Measurements from ENCODE around the gene FBXO2.

Gene FBXO2

DNA sequence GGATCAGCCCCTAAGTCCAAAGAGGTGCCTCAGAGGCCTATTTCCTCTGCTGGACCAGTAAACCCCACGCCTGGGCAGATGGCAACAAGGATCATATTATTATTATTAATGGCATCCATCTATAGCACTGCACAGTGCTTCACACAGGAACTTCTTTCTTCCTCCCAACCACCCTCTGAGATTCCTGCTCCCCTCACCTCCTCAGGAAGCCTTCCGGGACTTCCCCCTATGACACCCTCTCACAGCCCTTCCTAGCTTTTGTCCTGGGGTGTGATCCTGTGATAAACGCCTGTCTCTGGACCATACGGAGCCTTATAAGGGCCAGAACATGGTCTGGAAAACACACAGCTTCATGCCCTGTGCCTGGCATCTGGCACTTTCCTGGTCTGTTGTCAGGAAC is 3.2 kb downstream of the FBXO2 start:
- no peak for DNase-seq

DNA sequence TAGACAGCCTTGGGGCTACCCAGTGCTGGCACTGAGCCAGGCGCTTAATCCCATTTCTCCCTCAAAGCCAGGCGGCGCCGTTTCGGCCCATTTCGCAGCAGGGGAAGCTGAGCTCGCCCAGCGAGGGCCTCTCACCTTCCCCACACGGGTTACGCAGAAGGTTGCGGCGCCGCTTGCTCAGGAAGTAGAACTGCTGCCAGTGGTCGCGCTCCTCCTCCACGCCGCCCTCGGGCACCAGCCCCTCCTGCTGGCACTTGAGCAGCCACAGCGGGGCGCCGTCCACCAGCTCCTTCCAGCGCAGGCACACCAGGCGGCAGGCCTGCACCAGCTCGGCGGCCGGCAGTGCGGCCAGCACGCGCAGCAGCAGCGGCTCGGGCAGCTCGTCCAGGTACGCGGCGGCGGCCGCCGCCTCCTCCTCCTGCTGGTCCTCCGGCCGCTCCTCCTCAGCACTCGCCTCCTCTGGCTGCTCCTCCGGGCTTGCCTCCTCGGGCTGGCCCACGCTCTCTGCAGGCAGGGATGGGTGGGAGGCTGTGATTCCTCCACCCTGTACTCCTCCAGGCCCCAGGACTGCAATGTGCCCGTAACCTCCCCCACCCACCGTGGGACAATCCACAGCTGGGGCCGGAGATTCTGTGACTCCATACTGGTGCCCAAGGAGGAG is 3.8 kb downstream of the FBXO2 start:
- DNase-seq, result peak; percentile 59

DNA sequence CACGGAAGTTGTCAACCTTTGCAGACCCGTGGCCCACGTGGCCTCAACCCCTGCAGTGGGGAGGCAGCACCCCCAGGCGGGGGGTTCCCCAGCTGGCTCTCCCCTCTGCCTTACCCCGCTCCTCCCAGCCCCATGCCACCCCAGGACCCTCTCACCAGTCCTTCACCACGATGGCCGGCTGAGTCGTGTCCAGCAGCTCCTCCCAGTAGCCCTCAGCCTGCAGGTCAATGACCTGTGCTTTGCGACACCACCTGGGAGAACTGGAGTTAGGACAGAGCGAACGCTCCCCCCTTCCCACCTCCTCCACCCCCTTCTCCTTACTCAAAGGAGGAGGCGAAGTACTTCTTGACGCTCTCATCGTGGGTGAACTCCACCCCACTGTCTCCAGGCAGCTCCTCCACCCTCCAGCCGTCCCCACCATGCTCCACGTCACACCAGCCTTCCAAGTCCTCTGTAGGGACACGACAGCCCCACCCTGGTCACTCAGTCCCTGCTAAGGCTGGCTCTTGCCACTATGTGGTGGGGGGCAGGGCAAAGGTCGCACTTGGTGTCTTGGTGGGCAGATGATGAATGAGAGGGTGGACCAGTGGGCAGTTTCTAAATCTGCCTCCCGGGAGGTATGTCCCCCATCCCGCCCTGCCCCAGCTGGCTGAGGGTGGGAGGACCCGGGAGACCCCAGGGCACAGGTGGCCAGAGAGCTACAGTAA is 4.5 kb downstream of the FBXO2 start:
- no peak for DNase-seq

DNA sequence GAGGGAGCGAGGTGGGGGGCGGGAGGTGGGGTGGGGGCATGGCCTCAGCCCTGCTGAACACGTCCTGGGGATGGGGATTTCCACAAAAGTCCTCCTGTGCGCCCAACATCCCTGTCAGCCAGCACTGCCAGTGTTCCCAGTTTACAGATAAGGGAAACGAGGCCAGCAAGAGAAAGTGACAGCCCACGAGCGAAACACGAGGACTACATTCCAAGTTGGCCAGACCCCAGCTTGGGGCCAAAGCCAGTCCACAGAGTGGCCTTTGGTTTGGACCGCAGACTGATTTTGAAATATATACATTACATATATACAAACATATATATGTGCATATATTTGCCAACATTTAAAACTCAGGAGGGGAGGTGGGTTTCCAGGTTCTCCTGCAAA is 5.0 kb downstream of the FBXO2 start:
- DNase-seq, result no peak

DNA sequence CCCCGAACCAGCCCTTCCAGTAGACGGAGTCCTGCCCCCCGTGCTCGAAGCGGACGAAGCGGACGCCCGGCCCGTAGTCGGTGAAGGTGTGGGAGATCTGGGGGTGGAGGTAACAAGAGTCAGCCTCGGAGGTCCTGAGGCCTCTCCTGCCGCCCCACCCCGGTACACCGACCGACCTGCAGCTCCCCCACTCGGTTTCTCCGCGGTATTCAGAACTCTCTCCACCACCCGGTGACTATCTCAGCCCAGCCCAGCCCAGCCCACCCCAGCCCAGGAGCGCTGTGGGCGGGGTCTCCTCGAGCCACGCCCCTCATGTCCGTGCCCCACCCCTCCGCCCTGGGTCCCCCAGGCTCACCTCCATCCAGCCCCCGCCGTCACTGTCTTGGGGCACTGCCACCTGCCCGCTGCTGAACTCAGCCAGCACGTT is 5.5 kb downstream of the FBXO2 start:
- DNase-seq, result no peak

DNA sequence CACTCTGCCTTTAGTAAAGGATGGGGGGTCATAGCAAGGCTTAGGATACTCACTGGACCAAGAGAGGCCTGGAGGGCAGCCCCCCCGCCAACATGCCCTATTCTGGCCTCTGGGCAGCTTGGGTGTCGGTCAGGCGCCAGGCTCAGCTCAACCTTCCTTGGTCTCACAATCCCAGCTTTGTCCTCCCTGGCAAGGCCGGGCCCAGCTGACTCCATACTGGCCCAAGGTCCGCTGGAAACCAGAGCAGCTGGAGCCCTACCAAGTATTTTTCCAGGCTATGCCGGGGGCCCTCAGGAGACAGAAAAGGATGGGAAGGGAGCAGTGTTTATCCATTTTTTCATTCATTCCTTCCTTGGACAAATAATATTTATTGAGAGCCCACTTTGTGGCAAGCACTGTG is 6.2 kb downstream of the FBXO2 start:
- DNase-seq, result no peak

DNA sequence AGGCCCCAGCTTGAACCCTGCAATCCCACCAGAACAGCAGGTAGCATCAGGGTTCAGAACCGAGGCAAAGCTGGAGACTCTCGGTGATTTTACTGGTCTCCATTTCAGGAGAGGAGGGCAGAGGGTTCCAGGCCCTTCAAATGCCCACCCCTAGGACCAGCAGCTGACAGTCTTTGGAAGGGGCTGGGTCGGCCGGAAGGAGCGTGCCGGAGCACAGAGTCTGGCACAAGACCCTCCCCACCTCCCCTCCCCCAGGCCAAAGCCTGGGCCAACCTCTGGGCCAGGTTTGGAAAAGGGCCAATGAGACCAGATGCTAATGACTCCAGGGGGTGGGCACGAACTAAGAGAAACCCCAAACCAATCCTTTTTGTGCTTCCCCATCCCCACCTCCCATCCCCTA is 6.9 kb downstream of the FBXO2 start:
- DNase-seq, result no peak

DNA sequence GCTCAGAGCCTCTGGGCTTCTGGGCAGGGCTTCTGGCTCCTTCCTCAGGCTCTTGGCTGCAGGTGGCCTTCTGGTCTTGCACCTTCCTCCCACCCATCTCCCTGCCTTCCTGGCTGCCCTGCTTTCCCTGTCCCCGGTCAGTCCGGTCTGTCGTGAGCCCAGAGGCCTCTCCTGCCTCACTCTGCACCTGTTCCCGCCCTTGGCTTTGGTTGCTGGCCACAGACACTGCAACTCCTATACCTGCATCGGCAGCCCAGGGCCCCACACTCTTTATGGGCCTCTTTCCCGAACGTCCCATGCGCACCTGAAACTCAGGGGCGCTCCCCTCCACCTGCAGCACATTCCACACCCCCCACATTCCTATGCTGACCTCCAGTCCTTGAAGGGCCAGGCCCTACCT is 7.9 kb downstream of the FBXO2 start:
- no peak for DNase-seq

DNA sequence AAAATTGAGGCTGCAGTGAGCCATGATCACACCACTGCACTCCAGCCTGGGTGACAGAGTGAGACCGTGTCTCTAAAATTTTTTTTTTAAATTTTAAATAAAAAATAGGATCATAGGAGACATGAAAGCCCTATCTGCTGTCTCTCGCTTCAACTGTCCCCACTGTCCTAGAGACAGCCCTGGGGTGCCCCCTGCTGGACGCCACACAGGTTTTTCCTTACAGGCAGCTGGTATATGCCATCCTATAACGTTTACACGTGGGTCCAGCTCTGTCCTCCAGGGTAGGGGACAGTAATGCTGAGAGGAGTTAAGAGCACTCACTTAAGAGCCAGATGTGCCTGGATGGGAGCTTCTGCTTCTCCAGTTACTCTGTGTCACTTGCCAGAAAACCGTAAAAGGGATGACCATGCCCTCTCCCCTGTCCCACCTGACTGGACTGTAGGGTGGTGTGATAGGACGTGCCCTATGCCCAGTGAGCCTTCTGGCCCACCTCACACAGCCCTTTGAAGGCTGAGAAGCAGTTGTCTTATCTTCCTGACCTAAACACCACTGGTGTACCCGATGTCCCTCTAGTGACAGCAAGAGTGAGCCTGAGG is 8.5 kb downstream of the FBXO2 start:
- peak; percentile 66 for DNase-seq

DNA sequence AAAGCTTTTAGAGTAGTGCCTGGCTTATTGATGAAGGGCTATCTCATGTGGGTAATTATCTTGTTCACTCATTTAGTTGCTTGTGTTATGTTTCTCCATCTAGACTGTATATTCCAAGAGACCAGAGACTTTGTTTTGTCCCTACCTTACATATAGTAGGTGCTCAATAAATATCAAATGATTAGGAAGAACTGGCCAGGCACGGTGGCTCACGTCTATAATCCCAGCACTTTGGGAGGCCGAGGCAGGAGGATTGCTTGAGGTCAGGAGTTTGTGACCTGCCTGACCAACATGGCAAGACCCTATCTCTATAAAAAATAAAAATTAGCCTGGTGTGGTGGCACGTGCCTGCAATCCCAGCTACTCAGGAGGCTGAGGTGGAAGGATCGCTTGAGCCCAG is 9.0 kb downstream of the FBXO2 start:
- no peak for DNase-seq

DNA sequence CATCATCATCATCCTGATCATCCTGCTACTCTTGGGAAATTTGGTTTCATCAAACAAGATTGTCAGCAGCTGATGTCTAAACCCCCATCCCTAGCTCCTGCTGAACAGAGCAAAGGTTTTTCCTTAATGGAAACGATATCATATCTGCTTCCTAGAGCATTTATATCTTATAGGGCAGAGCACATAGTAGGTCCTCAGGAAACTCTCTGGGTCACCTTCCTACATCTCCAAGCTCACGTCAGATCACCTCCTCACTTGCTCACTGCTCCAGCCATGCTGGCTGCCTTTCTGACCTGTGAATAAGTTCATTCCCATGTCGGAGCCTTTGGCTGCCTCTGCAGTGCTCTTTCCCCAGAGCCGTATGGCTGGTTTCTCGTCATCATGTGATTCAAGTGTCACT is 10.4 kb downstream of the FBXO2 start:
- no peak for DNase-seq

DNA sequence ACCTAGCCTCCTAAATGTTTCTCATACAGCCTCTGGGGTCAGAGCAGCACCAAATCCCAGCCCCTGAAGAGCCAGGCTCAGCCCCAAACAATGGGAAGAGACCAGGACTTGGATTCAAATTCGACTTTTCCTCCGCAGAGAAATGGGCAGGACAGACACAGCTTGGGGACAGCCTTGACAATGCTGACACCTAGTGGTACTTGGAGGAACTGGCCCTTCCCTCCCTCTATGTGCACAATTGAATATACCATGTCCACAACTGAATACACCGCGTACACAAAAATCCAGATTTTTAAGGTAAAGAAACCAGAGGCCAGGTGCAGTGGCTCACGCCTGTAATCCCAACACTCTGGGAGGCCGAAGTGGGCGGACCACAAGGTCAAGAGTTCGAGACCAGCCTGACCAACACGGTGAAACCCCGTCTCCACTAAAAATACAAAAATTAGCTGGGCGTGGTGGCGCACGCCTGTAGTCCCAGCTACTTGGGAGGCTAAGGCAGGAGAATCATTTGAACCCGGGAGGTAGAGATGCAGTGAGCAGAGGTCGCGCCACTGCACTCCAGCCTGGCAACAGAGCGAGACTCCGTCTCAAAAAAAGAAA is 11.7 kb downstream of the FBXO2 start:
- peak; percentile 54 for DNase-seq

DNA sequence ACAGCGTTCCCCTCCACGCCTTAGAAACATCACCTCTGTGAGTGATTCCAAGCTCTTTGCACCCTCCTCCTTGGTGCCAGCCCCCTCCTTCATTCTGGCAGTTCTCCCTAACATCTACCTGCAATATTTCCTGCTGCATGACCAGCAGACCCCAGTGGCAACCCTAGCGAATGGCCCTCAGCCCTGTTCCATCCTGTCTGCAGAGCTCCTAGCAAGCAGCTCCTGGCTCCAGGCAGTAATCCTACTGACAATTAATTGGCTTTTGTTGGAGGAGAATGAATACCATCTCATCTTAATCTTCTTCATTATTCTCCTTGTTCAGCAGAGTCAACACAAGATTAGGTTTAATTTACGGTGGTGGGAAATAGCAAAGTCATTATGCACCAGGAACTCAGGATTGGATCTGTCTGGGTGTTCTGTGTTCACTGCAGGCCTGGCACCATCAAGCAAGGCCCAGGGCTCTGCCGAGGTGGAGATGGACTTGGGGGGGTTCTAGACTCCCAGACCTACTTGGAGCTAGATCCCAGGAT is 12.4 kb downstream of the FBXO2 start:
- DNase-seq, result no peak

DNA sequence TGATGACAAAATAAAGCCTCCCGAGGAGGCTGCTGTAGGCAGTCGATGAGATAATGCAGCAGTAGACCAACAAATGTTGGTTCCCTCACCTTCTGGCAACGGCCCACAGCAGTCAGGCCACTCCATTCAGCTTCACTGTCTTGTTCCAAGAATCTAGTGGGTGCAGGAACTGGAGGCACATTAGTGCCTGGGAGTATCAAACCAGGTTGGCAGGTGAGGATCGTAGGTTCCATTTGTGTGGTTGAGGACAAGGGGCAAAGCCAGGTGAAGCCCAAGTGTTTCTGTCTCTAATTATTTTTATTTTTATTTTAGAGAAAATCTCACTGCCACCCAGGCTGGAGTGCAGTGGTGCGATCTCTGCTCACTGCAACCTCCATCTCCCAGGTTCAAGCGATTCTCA is 13.3 kb downstream of the FBXO2 start:
- no peak for DNase-seq

DNA sequence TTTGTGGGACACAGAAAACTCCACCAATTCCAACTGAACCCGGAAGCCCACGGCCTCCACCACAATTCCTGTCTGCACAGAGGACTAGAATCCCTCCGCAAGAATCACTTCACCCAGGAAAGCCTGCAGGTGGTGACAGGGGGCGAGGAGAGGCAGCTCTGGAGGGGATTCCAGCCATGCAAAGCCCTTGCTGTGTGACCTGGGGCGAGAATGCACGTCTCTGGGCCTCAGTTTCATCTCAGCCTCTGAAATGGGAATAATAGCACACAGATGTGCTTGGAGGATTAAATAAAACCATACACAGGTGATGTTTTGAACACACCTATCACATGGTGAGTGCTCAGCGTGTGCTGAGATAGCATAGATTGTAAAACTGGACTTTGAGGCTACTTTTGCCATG is 14.1 kb downstream of the FBXO2 start:
- DNase-seq, result no peak

DNA sequence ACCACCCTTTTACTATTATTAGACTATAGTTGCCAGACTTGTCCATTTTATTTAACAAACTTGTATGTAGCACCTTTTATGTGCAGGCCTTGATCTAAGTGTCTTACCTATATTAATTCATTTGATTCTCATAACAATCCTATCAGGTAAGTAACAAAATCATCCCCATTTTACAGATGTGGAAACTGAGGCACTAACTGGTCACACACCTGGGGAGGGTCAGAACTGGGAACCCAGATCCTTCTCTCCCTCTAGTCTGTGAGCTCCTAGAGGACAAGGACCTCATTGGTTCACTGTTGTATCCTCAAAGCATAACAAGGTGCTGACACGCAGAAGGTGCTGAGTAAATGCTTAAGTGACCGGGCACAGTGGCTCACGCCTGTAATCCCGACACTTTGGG is 14.9 kb downstream of the FBXO2 start:
- DNase-seq, result no peak

DNA sequence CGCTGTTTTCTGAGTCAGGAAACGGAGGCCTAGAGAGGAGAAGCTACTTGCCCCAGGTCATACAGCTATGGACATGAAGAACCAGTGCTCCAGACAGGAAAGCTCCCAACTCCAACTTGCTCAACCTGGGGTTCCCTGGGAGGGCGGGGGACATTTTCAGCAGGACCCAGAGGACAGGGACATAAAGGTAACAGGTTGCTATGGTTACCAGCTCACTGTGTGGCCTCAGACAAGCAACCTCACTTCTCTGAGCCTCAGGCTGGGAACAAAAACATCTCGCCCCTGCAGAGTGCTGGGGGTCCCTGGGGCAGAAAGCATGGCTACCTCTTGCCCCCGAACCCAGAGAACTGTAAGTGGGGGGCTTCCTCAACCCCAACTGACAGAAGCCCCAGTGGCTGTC is 16.1 kb downstream of the FBXO2 start:
- no peak for DNase-seq

DNA sequence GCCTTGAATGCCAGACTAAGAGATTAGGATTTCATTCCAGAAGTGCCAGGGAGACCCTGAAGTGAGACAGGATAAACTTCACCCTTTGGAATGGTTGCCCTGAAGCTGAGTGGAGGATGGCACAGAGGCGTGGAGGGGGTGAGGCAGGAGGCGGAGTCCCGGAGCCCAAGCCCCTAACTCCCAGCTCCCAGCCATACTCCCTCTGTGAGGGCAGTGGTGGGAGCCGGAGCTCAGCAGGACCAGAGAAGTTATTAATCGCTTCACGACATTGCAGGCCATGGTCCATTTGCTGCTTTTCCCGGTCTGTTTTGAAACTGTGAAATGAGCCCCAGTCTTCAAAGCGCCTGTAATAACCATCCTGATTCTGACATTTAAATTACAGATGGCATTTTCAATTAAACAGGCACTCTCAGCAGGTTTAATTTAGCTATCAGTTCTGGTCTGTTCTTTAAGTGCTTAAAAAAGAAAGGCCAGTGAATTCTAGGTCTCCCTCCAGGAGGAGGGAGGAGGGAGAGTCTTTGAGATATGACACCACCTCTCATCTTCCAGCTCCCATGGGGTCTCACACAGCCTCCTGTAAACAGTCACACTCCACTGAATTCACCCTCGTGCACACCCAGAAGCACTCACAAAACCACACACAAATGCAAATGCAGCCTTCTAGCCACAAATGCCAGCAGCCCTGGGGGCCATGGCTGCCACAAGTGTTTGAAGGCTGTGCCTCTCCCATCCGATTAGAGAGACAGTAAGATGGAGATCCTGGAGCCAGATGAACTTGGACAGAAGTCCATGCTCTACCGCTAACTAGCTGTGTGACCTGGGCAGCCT is 19.6 kb downstream of the FBXO2 start:
- no peak for DNase-seq

DNA sequence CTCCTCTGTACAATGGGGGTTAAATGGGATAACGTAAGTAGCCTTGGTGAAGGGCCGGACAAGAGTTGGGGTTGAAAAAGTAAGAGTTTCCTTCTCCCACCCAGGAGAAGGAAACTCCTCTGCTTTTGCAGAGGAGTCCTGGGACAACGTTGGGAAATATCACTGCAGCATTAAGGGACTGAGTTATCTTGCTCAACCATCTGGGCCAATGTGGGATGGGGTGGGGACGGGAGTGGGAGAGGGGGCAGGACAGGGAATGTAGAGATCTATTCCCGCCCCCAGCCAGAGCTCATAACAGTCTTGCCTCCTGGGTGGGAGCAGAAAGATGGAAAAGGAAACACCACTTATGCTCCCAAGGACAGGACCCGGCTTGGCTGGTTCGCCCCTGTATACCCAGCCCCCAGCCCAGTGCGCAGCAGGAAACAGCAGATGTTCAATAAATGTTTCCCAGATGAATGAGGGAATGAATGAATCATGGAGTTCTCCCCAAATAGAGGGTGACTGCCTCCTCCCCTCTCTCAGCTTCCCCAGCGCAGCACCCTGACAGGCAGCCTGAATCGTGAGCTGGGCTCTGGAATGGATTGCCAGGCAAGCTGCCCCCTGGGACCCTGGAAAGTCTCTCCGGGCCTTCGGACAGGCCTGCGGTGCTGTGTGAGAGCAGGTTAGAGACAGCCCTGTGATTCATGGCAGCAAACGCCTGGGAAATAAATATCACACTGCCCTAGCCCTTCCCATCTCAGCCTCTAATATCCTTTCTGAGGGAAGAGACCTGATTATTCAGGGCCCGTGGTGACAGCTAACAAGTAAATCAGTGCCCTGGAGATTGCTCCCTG is 24.8 kb downstream of the FBXO2 start:
- no peak for DNase-seq

DNA sequence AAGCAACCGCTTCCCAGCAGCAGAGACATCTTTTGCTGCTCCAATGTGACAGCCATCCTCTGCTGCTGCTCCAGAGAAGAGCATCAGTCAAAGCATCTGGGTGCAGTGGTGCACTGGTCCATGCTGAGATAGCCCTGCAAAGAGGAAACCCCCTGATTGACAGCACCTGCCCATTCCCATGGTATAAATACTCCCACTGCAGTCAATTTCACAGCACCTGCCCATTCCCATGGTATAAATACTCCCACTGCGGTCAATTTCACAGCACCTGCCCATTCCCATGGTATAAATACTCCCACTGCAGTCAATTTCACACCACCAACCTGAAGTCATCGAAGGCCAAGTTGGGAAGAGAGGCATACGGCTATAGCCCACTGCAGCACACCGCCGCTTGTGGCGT is 25.5 kb downstream of the FBXO2 start:
- no peak for DNase-seq

DNA sequence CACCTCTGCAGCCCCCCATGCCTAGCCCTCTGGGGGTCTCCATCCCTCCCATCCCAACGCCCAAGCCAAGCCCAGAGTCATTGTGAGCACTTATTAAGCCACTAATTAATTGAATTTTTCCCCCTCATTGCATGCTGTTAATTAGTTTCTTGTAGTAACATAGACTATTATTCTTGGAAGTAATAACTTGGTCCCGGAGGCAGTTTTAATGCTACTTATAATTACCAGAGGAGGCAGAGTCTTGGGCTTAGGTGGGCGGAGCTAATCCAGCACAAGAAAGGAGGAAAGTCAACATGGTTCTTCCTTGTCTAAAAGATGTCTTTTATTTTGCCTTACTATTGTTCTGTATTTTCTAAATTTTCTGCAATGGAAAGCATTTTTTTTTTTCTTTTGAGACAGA is 27.7 kb downstream of the FBXO2 start:
- DNase-seq, result no peak

DNA sequence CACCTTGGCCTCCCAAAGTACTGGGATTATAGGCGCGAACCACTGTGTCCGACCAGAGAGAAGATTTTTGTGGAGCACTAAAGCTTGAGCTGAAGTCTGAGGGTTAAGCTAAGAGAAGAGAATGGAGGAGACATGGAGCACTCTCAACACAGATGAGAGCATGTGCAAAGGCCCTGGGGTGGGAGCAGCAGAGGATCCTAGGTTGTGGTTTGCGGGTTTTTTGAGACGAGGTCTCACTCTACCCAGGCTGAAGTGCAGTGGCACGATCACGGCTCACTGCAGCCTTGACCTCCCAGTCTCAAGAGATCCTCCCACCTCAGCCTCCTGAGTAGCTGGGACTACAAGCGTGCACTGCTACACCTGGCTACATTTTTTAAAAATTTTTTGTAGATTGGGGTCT is 30.5 kb downstream of the FBXO2 start:
- no peak for DNase-seq

Measured in activated CD4-positive, alpha-beta T cell treated with anti-CD3 and anti-CD28 coated beads for 1 hour (primary cell).